DMS153 treated with DMSO at 0.1 percent for 48 hours (cell line): ENCODE results near the gene JAZF1.
"Not testable (repeated sequence)": the region's sequence is repeated elsewhere in the genome, so short reads cannot be mapped to it uniquely, and the experiment has no call there.

Experiments
- DNase-seq: peaks from one replicate; lab custom pipeline; 2025; ENCODE audit not compliant: unreplicated experiment; lab: John Stamatoyannopoulos, UW

The JAZF1 gene

DNA sequence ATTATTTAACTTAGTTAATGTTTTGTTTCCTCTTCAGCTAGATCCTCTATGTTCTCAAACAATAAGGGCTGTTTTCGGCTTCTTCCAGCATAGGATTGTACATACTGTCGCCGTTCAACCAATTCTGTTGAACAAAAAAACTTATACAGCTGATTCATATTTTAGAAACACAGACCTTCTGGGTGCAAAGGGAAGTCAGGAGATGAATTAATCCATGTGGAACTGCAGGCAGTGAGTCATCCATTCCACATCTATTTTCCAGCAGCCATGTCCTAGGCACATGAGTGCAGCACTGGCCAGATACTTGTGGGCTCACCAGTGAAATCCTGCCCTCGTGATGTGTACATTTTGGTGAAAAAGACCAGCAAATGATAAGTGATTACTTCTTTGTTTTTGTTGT lies 163.2 kb downstream of the JAZF1 start:
- DNase-seq = no peak

- DNase-seq = no peak
Observed at GRCh38 chr7:28016297-28016696, 164.3 kb downstream of the JAZF1 start.

DNA sequence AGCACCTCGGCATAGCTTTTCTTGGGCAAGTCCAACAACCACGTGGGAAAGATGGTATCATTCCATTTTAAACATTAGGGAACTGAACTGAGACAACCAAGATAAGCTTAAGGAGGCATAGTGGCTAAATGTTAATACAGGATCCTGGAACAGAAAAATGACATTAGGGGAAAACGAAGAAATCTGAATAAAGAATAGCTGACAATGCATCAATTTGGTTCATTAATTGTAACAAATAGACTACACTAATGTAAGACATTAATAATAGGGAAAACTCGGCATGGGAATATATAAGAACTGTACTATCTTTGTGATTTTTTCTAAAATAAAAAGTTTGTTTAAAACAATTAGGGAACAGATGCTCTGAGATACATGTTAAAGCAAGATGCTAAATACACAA lies 165.4 kb downstream of the JAZF1 start:
- no peak for DNase-seq

- not testable (repeated sequence) for DNase-seq
Observed at GRCh38 chr7:28014340-28014739, 166.3 kb downstream of the JAZF1 start.

- no peak for DNase-seq
Observed at GRCh38 chr7:28013441-28013840, 167.2 kb downstream of the JAZF1 start.

- DNase-seq = no peak
Observed at GRCh38 chr7:28013019-28013418, 167.6 kb downstream of the JAZF1 start.

DNA sequence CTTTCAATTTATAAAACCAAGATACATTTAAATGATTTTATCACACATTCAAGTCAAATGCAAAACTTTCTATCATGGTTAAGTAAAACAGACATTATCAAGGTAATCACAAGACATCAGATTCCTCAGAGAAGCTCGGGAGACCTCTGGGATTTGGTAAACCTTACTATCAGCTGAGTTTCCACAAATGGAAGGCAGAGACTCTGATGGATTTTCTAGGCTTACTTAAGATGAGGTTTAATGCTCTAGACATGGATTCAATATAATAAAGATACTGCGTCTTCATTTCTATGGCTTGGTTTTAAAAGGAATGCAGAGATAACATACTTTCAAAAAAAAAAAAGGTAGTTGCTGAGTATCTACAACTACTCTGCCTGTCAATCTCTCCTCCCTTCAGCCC lies 171.7 kb downstream of the JAZF1 start:
- no peak for DNase-seq

DNA sequence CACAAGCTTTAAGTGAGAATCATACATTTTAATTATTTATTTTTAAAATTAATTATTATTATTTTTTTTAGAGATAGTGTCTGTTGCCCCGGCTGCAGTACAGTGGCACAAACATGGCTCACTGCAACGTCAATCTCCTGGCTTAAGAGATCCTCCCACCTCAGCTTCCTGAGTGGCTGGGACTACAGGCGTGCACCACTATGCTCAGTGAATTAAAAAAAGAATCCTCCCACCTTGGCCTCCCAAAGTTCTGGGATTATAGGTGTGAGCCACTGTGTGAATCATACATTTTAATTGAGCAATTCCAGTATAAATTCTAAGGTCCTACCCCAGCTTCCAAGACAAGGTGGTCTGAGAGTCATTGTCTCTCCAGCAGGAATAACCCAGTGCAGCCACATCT lies 172.4 kb downstream of the JAZF1 start:
- DNase-seq = no peak

- no peak for DNase-seq
Observed at GRCh38 chr7:28006491-28006890, 174.1 kb downstream of the JAZF1 start.

GRCh38 chr7:28005847-28006231 lies 174.8 kb downstream of the JAZF1 start:
- DNase-seq = no peak

GRCh38 chr7:28005075-28005846 lies 175.3 kb downstream of the JAZF1 start:
- DNase-seq = no peak

DNA sequence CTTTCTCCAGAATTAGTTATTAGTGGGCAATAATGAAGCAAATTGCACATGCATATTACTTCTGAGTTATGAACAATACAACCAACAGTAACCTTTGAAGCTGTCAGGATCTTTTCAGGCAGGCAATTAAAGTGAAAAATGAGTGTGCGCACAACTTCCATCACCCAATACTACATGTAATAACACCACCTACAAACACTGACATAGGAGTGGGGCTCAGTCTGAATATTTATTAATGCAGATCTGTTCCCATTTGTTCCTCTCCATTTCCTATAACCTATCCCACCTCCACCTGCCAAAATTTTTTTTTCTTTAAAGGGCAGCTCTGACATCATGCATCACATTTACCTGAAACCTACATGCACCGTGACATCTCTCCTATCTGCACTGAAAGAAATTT lies 177.2 kb downstream of the JAZF1 start:
- no peak for DNase-seq

DNA sequence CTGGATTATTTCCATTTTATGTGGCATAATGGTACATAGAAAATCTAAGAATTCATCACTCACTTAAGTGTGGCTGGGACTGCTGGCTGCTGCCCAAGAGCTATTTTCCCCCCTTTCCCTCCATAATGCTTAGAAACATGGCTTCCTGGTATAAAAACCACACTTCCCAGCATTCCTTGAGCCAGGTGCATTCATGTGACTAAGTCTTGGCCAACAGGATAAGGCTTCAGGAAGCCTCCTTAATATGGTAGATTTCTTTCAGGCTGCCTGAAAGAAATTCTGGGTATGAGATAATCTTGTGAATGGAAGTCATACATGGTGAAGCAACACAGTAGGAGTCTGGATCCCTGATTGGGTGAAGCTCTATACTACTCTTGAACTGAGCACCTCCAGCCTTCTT lies 178.0 kb downstream of the JAZF1 start:
- no peak for DNase-seq

DNA sequence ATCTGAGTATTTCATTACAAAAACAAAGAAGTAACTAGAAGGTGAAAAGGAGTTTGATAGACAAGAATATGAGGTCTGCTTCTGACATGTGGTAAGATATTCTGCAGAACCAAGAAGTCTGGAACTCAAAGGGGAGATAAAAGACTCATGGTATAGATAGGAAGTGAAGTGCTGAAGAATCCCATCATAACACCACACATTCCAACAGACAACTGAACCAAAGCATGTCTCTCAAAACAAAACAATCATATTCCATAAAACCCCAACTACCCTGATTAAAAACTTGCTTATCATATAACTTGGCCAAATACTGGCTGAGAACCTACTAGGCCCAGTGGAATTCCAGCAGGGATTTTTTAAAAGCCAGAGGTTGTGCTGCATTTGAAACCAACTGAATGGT lies 178.7 kb downstream of the JAZF1 start:
- DNase-seq = no peak

GRCh38 chr7:27999829-28000228 lies 180.8 kb downstream of the JAZF1 start:
- DNase-seq = peak; percentile 68

DNA sequence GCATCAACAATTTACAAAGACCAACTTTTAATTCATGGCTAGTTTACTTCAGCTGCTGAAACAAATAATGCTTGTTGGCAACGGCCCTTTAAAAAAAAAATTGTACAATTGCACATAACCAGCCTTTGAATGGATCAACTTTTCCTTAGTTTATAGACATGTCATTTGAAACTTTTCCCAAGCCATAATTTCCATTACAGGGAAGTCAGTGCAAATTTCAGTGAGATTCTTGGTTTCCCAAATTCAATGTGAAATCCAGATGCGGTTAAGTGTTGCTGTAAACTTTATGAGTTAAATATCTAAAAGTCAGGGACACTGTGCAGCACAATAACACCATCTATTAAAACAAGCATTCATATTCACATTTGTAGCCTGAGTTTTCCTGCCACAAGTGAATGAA lies 182.2 kb downstream of the JAZF1 start:
- DNase-seq = no peak

DNA sequence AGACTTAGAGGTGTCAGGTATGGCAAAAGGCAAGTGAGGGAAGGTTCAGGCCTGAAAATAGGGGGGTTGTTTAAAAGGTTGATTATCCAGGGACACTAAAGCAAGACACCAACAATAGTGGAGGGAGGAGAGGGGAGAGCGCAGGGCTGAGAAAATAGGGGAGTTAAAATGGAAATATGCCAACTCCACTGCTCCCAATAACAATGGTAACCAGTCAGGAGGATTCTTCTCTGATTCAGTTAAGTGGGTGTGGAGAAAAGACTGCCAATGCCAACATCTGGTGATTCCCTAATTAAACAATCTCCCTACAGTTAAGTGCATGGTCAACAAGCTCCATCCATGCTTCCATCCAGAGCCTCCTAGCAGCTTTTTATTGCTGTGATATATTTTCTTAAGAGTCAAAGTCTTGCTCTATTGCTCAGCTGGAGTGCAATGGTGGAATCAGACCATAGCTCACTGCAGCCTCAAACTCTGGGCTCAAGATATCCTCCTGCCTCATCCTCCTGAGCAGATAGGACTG lies 183.3 kb downstream of the JAZF1 start:
- peak; percentile 88 for DNase-seq

DNA sequence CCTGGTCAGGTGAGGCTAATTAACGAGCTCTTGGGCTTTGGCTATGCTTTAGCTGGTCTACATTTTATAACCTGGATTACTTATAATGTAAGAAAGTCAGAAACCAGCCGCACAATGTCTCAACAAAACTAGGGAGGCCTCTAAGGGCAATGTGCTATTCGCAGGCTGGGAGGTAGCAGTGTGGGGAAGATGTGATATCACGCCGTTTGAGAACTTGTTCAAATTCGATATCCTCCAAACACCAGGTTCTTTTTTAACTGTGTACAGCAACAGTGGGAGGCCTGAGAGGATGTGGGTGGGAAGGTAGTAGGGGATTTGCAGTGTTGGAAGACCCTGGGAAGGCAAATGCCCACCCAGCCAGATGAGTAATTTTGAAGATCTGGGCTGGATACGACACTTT lies 184.5 kb downstream of the JAZF1 start:
- no peak for DNase-seq

GRCh38 chr7:27995228-27995627 lies 185.4 kb downstream of the JAZF1 start:
- DNase-seq = no peak

GRCh38 chr7:27994639-27995038 lies 186.0 kb downstream of the JAZF1 start:
- DNase-seq = peak; percentile 94

DNA sequence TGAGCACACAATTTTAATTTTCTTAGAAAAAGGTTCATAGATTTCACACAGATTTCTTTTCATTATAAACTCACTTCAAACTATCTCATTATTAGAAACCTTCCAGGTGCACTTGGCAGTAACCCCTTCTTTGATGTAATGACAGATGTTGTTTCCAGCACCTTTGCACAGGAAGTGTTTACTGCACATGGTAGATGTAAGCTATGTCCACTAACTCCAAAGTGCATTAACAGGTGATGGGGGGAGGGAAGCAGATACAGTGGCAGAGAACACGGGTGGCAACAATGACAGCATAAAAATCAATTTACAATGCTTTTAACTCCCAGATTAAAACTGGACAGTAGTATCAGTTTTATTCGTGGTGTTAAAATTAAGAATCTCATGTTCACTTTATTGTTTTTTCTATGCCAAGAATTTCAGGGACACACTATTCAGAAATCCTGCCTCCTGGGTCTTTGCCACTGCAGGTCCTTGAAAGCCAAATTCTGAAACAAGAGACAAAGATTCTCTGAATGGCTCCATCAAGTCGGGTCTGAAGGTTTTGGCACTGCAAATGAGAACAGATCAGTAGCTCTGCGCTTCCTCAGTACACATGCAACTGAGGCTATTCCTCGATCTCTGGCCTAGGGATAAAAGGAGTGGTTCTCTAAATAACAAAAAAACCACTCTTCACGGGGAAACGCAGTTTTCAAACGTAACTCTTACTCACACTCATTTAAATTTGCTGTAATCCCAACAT lies 187.7 kb downstream of the JAZF1 start:
- peak; percentile 66 for DNase-seq

DNA sequence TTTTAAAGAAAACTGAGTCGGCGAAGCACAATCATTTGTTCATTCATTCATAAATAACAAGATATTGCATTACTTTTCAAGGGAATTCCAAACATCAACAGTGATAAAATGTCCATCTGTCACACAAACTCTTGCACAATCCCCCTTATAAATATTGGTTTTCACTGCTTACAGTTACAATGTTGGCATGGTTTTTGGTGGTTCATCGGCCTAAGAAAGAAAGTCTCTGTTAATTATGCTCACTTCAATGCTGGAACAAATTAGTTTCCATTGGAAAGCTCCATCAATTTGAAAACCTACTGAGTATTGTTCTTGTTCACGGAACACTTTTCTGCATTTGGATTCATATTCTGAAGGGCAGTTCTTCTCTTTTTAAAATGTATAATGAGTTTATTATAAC lies 188.5 kb downstream of the JAZF1 start:
- DNase-seq = no peak
